C4-2B (cell line): ENCODE measurements around the gene ARHGAP18.

Experiments used
- CTCF ChIP-seq: fragments of 450-650 bp; conservative IDR thresholded peaks from 2 replicates; pipeline ENCODE4 v1.5.1; 2017; ENCODE audit warnings: mild to moderate bottlenecking
- ZFX ChIP-seq: fragments of 450-650 bp; IDR thresholded peaks from 2 replicates; pipeline ENCODE4 v1.6.1; 2017

- TF ChIP-seq CTCF, result no peak
- no peak for TF ChIP-seq ZFX
Measured at GRCh38 chr6:129638055-129638684, 71.8 kb downstream of the ARHGAP18 start.
